Upper lobe of right lung (tissue), 1 donor: ENCODE data around the gene ZNF800. TPM values are rescaled to one million over a fixed set of nuclear protein-coding genes. Genes with fewer than 3 reads are reported as not detected.

ENCODE experiments used
- ATAC-seq: fragments of 200-7000 bp; cut with Tn5 transposase; one replicate; pipeline ENCODE4 v1.9.1; 2020; ENCODE audit warnings: mild to moderate bottlenecking, moderate library complexity
- DNase-seq: peaks from one replicate; pipeline ENCODE4 v3.0.0-alpha.2; 2020
- H3K27ac ChIP-seq: fragments of 200-600 bp; one replicate; pipeline ENCODE4 v1.8.0; 2022
- H3K27me3 ChIP-seq: fragments of 200-600 bp; one replicate; pipeline ENCODE4 v1.8.0; 2022; ENCODE audit warnings: mild to moderate bottlenecking
- H3K36me3 ChIP-seq: fragments of 200-600 bp; one replicate; pipeline ENCODE4 v1.8.0; 2022
- H3K4me1 ChIP-seq: fragments of 200-600 bp; one replicate; pipeline ENCODE4 v1.8.0; 2022
- H3K4me3 ChIP-seq: fragments of 200-600 bp; one replicate; pipeline ENCODE4 v1.8.0; 2022; ENCODE audit warnings: mild to moderate bottlenecking
- H3K9me3 ChIP-seq: fragments of 200-600 bp; one replicate; pipeline ENCODE4 v1.8.0; 2022
- CTCF ChIP-seq: fragments of 200-600 bp; IDR thresholded peaks from one replicate; pipeline ENCODE4 v1.8.0; 2022; ENCODE audit warnings: antibody characterized with exemption
- intact Hi-C: fragments of 100-400 bp; cut with DNase I; formaldehyde crosslinking; loops from one replicate; pipeline ENCODE4 v1.11.0; 2022
- total RNA-seq: library from RNA; stranded (reverse); fragmentation: NEBNext Ultra II Directional; extraction: Animal tissue kit (Norgen Biotek cat#: 25700); gene quantifications from one replicate; pipeline ENCODE4 v1.2.1, GENCODE V29; 2021
- donor health status: DM: no; HTN: yes; CAD: no; lungs with severe emphysema.

Gene ZNF800
- total RNA-seq, 1 donor from 2014 or later = 34.9 TPM

- intact Hi-C loops = no loop called here
- DNase-seq (no peak), ATAC-seq (no peak)
- Histone ChIP-seq H3K9me3 (no peaks in the 10 kb centered on the region), H3K27ac (no peak overlapping the region), H3K4me1 (no peaks in the 10 kb centered on the region), H3K4me3 (no peak overlapping the region), H3K27me3 (no peaks in the 10 kb centered on the region), H3K36me3 (no peaks in the 10 kb centered on the region)
- TF ChIP-seq CTCF = no peak
These were observed 41.9 kb downstream of the ZNF800 start for GRCh38 chr7:127350586-127350985.

- no peaks in the 10 kb centered on the region for H3K4me1 ChIP-seq
- intact Hi-C loops = no loop called here
- H3K27ac ChIP-seq = no peak overlapping the region
- H3K36me3 ChIP-seq = no peaks in the 10 kb centered on the region
- H3K27me3 ChIP-seq = no peaks in the 10 kb centered on the region
- no peaks in the 10 kb centered on the region for H3K9me3 ChIP-seq
- H3K4me3 ChIP-seq = no peak overlapping the region
- no peak for ATAC-seq
- no peak for TF ChIP-seq CTCF
- no peak for DNase-seq
These were observed 42.6 kb downstream of the ZNF800 start for GRCh38 chr7:127349881-127350280.

- ATAC-seq (no peak), DNase-seq (no peak)
- Histone ChIP-seq H3K4me1 (no peaks in the 10 kb centered on the region), H3K36me3 (no peaks in the 10 kb centered on the region), H3K4me3 (peak overlapping the region; percentile 20), H3K27me3 (no peaks in the 10 kb centered on the region), H3K27ac (no peak overlapping the region), H3K9me3 (no peaks in the 10 kb centered on the region)
- no peak for TF ChIP-seq CTCF
- intact Hi-C loops = no loop called here
These were observed 44.3 kb downstream of the ZNF800 start for GRCh38 chr7:127348247-127348631.

GRCh38 chr7:127347567-127348246 lies 44.8 kb downstream of the ZNF800 start:
- H3K27ac ChIP-seq = no peak overlapping the region
- TF ChIP-seq CTCF = peak; percentile 31

GRCh38 chr7:127346575-127347256 lies 45.8 kb downstream of the ZNF800 start:
- TF ChIP-seq CTCF = no peak
- no peak for ATAC-seq

More at GRCh38 chr7:127347567-127348246, 44.8 kb downstream of the ZNF800 start:
- intact Hi-C loops = no loop called here
- Histone ChIP-seq H3K4me1 (no peaks in the 10 kb centered on the region), H3K36me3 (no peaks in the 10 kb centered on the region), H3K9me3 (no peaks in the 10 kb centered on the region), H3K27me3 (no peaks in the 10 kb centered on the region), H3K4me3 (peak overlapping the region; percentile 25)
- peak; percentile 100 for ATAC-seq
- DNase-seq = peak; percentile 84

More at GRCh38 chr7:127346575-127347256, 45.8 kb downstream of the ZNF800 start:
- H3K9me3 ChIP-seq = no peaks in the 10 kb centered on the region
- intact Hi-C loops = no loop called here
- H3K36me3 ChIP-seq = no peaks in the 10 kb centered on the region
- no peaks in the 10 kb centered on the region for H3K4me1 ChIP-seq
- no peak overlapping the region for H3K27ac ChIP-seq
- no peaks in the 10 kb centered on the region for H3K27me3 ChIP-seq
- no peak for DNase-seq
- H3K4me3 ChIP-seq = no peak overlapping the region
